HepG2 (cell line): ENCODE data around the gene KISS1R. TPM values are rescaled to one million over a fixed set of nuclear protein-coding genes. Genes with fewer than 3 reads are reported as not detected.
A peak's percentile ranks its signal among the peaks of the same experiment; 100 is the strongest.

Source experiments
- ATAC-seq: fragments of 200-7000 bp; cut with Tn5 transposase; 3 replicates; pipeline ENCODE4 v1.9.1; 2020; ENCODE audit warnings: mild to moderate bottlenecking, moderate library complexity
- BruUV-seq: library from RNA; stranded (reverse); fragments of 400-500 nt; replicated peaks from 2 replicates; lab custom pipeline; 2021; lab: Mats Ljungman, UMichigan
- CTCF ChIA-PET: fragments of 300-600 bp; formaldehyde crosslinking; extraction: SDS; loops from one replicate; lab custom pipeline; 2021; ENCODE audit warnings: low total read pairs, inconsistent platforms, low intra/inter-chr PET ratio; lab: Yijun Ruan, JAX
- POLR2A ChIA-PET: fragments of 350-600 bp; sonication (Branson Sonifier 250); formaldehyde crosslinking; loops from one replicate; lab custom pipeline; 2020; ENCODE audit warnings: antibody characterized with exemption, inconsistent platforms; lab: Yijun Ruan, JAX
- DNase-seq: peaks from one replicate; pipeline ENCODE4 v3.0.0-alpha.2; 2015; ENCODE audit warnings: low spot score
- FAIRE-seq: peaks from 3 replicates; lab custom pipeline; 2011; peaks lifted over from hg19 to GRCh38; lab: Jason Lieb, UNC
- H2AFZ ChIP-seq: one replicate; pipeline ENCODE4 v1.6.1; 2011; ENCODE audit warnings: low read length, inconsistent platforms
- H3K27ac ChIP-seq: fragments of 300-600 bp; 3 replicates; pipeline ENCODE4 v1.8.0; 2011; ENCODE audit warnings: mixed run types, mild to moderate bottlenecking, mixed read lengths, low read length, inconsistent platforms; ENCODE audit not compliant: insufficient read depth; ENCODE audit errors: extremely low read length
- H3K27me3 ChIP-seq, 2 experiments: fragments of 200-600 bp in 1 of 2; 2 replicates in 1 of 2; 3 replicates in 1 of 2; pipeline versions ENCODE4 v1.6.0 to v1.8.0; 2011; ENCODE audit warnings: low read length in 2 of 2, mild to moderate bottlenecking in 2 of 2, moderate library complexity in 2 of 2, inconsistent platforms in 1 of 2; ENCODE audit not compliant: insufficient read depth in 2 of 2, control insufficient read depth in 1 of 2
- H3K36me3 ChIP-seq, 2 experiments: fragments of 200-600 bp in 1 of 2; replicated peaks in 1 of 2; 2 replicates in 1 of 2; 3 replicates in 1 of 2; pipeline versions ENCODE4 v1.5.1 to v1.8.0; 2011; ENCODE audit warnings: low read length in 2 of 2, inconsistent platforms in 1 of 2; ENCODE audit not compliant: insufficient read depth in 2 of 2, control insufficient read depth in 1 of 2
- H3K4me1 ChIP-seq: 2 replicates; pipeline ENCODE4 v1.5.1; 2012; ENCODE audit warnings: low read length, inconsistent platforms; ENCODE audit not compliant: insufficient read depth
- H3K4me2 ChIP-seq: 2 replicates; pipeline ENCODE4 v1.6.0; 2011; ENCODE audit warnings: low read depth, low read length, inconsistent platforms
- H3K4me3 ChIP-seq, 3 experiments: fragments of 200-600 bp in 1 of 3; sonication (generic), shearing (Covaris generic) in 1 of 3; replicated peaks in 1 of 3; 2 replicates each; pipeline ENCODE4 v1.5.1; 2011 to 2016; ENCODE audit warnings: low read length in 3 of 3, inconsistent platforms in 2 of 3, low read depth in 2 of 3, mild to moderate bottlenecking in 2 of 3, control low read depth in 1 of 3, mixed read lengths in 1 of 3; ENCODE audit not compliant: insufficient read depth in 1 of 3
- H3K79me2 ChIP-seq: one replicate; pipeline ENCODE4 v1.6.1; 2011; ENCODE audit warnings: low read length, inconsistent platforms; ENCODE audit not compliant: insufficient read depth
- H3K9ac ChIP-seq: 2 replicates; pipeline ENCODE4 v1.6.0; 2011; ENCODE audit warnings: mild to moderate bottlenecking, low read depth, low read length, inconsistent platforms; ENCODE audit not compliant: insufficient read depth
- H3K9me3 ChIP-seq: 2 replicates; pipeline ENCODE4 v1.5.1; 2012; ENCODE audit warnings: mild to moderate bottlenecking, low read length
- H4K20me1 ChIP-seq: 2 replicates; pipeline ENCODE4 v1.6.0; 2011; ENCODE audit warnings: inconsistent platforms, mild to moderate bottlenecking, low read length, moderate library complexity; ENCODE audit not compliant: insufficient read depth
- ADNP ChIP-seq: sonication (generic); formaldehyde crosslinking; IDR thresholded peaks from 2 replicates; pipeline ENCODE4 v1.4.0; 2020; ENCODE audit warnings: missing genetic modification reagents
- AGO2 ChIP-seq: fragments of 200-400 bp; formaldehyde crosslinking; optimal IDR thresholded peaks from 2 replicates; pipeline ENCODE3; 2017; ENCODE audit warnings: mild to moderate bottlenecking, low read depth, low read length, moderate library complexity
- ATF7-NPFF ChIP-seq: sonication (generic); formaldehyde crosslinking; IDR thresholded peaks from 2 replicates; pipeline ENCODE4 v1.8.1; 2023; ENCODE audit warnings: mild to moderate bottlenecking, low read depth, missing genetic modification reagents, moderate library complexity
- EEA1 ChIP-seq: sonication (generic); formaldehyde crosslinking; IDR thresholded peaks from 2 replicates; pipeline ENCODE4 v1.5.1; 2020; ENCODE audit warnings: mild to moderate bottlenecking, missing genetic modification reagents, borderline replicate concordance
- FOXP1 ChIP-seq, 2 experiments: fragments of 450-650 bp in 1 of 2; IDR thresholded peaks; 2 replicates each; pipeline ENCODE4 v1.6.1; 2017 to 2018; ENCODE audit warnings: antibody characterized with exemption in 1 of 2
- HDAC1 ChIP-seq: sonication (generic); formaldehyde crosslinking; IDR thresholded peaks from 2 replicates; pipeline ENCODE4 v1.5.1; 2020; ENCODE audit warnings: mild to moderate bottlenecking, missing genetic modification reagents
- HNF4G ChIP-seq, 2 experiments: sonication (generic) in 1 of 2; formaldehyde crosslinking in 1 of 2; IDR thresholded peaks; 2 replicates each; pipeline versions ENCODE4 v1.4.0 to v1.6.1; 2011 to 2020; ENCODE audit warnings: borderline replicate concordance in 2 of 2, low read depth in 2 of 2, mild to moderate bottlenecking in 2 of 2, low read length in 1 of 2, missing genetic modification reagents in 1 of 2, moderate library complexity in 1 of 2
- HNRNPL ChIP-seq: fragments of 200-400 bp; formaldehyde crosslinking; IDR thresholded peaks from 2 replicates; pipeline ENCODE4 v1.6.1; 2017; ENCODE audit warnings: mild to moderate bottlenecking, low read depth, low read length
- KLF11 ChIP-seq: IDR thresholded peaks from 2 replicates; pipeline ENCODE4 v1.6.1; 2016; ENCODE audit warnings: missing compliant biosample characterization
- NFE2L2 ChIP-seq: fragments of 150-350 bp; IDR thresholded peaks from 2 replicates; pipeline ENCODE4 v1.6.1; 2014; ENCODE audit warnings: low read length
- PHF20 ChIP-seq: sonication (generic); formaldehyde crosslinking; IDR thresholded peaks from 2 replicates; pipeline ENCODE4 v1.5.0; 2020; ENCODE audit warnings: mild to moderate bottlenecking, missing genetic modification reagents
- POLR2G ChIP-seq: fragments of 200-400 bp; formaldehyde crosslinking; IDR thresholded peaks from 2 replicates; pipeline ENCODE4 v1.6.1; 2018; ENCODE audit warnings: mild to moderate bottlenecking, low read depth, low read length, moderate library complexity
- RBM22 ChIP-seq: fragments of 200-400 bp; formaldehyde crosslinking; optimal IDR thresholded peaks from 2 replicates; pipeline ENCODE3; 2017; ENCODE audit warnings: mild to moderate bottlenecking, low read length, moderate library complexity
- SAP130 ChIP-seq: IDR thresholded peaks from 2 replicates; pipeline ENCODE4 v1.6.1; 2016; ENCODE audit warnings: low read depth
- SOX13 ChIP-seq, 3 experiments: fragments of 450-650 bp in 1 of 3; sonication (generic) in 1 of 3; formaldehyde crosslinking in 1 of 3; IDR thresholded peaks in 2 of 3; conservative IDR thresholded peaks in 1 of 3; 2 replicates each; pipeline versions ENCODE4 v1.5.0 to v1.6.1; 2016 to 2020; ENCODE audit warnings: antibody characterized with exemption in 1 of 3, mild to moderate bottlenecking in 1 of 3, missing compliant biosample characterization in 1 of 3, missing genetic modification reagents in 1 of 3, moderate library complexity in 1 of 3
- WIZ ChIP-seq: sonication (generic); formaldehyde crosslinking; IDR thresholded peaks from 2 replicates; pipeline ENCODE4 v1.5.1; 2020; ENCODE audit warnings: mild to moderate bottlenecking, missing genetic modification reagents
- YEATS4 ChIP-seq: sonication (generic); formaldehyde crosslinking; IDR thresholded peaks from 2 replicates; pipeline ENCODE4 v1.4.0; 2020; ENCODE audit warnings: missing genetic modification reagents, borderline replicate concordance
- ZNF589 ChIP-seq: sonication (generic); formaldehyde crosslinking; conservative IDR thresholded peaks from 2 replicates; pipeline ENCODE4 v1.8.0; 2022; ENCODE audit warnings: mild to moderate bottlenecking, moderate library complexity, missing genetic modification reagents
- ZNF678 ChIP-seq: sonication (generic); formaldehyde crosslinking; IDR thresholded peaks from 2 replicates; pipeline ENCODE4 v1.4.0; 2020; ENCODE audit warnings: mild to moderate bottlenecking, missing genetic modification reagents
- ZNF891 ChIP-seq: sonication (generic); formaldehyde crosslinking; IDR thresholded peaks from 2 replicates; pipeline ENCODE4 v1.5.0; 2020; ENCODE audit warnings: mild to moderate bottlenecking, missing genetic modification reagents
- WGBS: methylation state at CpG from one replicate; pipeline ENCODE4 v1.1.6; 2017; ENCODE audit warnings: low lambda C conversion rate; 5-methylcytosine and 5-hydroxymethylcytosine counted together
- in situ Hi-C: cut with HindIII; loops from 2 replicates; pipeline ENCODE4 v1.10.0; 2017; ENCODE audit warnings: low pct_unique_long_range_greater_than_20kb; ENCODE audit not compliant: extremely low pct_ligation_motif_present
- intact Hi-C: fragments of 100-400 bp; cut with micrococcal nuclease; formaldehyde crosslinking; loops from one replicate; pipeline ENCODE4 v1.10.0; 2022; ENCODE audit not compliant: unreplicated experiment
- polyA plus RNA-seq, 8 experiments: library from polyadenylated mRNA; depleted of rRNA in 3 of 8; stranded (reverse) in 7 of 8; unstranded in 1 of 8; fragments of >200 nt; fragmentation: Illumina TruSeq in 4 of 8; extraction: Trizol in 4 of 8; gene quantifications; 2 replicates each; pipeline versions ENCODE4 v1.2.1 to v1.2.3, GENCODE V29; 2011 to 2016; ENCODE audit warnings: low read depth in 4 of 8, missing spikeins in 1 of 8, mixed read lengths in 1 of 8; ENCODE audit not compliant: insufficient read depth in 1 of 8
- total RNA-seq, 5 experiments: library from RNA; depleted of rRNA; stranded (reverse); fragments of >200 nt; fragmentation: Illumina TruSeq; extraction: Trizol; gene quantifications; 2 replicates each; pipeline ENCODE4 v1.2.3, GENCODE V29; 2016; ENCODE audit warnings: low read depth in 1 of 5
- TF ChIP-seq, protein P1 (sequence below): sonication (generic); formaldehyde crosslinking; IDR thresholded peaks from 2 replicates; pipeline ENCODE4 v1.4.0; 2020; ENCODE audit warnings: missing genetic modification reagents

KISS1R gene
- total and polyA plus RNA-seq, 2 of the 13 experiments (the other 11 are each of a cell fraction or from before 2014, with no cell fraction given) = 1.1 to 10.2 TPM

DNA sequence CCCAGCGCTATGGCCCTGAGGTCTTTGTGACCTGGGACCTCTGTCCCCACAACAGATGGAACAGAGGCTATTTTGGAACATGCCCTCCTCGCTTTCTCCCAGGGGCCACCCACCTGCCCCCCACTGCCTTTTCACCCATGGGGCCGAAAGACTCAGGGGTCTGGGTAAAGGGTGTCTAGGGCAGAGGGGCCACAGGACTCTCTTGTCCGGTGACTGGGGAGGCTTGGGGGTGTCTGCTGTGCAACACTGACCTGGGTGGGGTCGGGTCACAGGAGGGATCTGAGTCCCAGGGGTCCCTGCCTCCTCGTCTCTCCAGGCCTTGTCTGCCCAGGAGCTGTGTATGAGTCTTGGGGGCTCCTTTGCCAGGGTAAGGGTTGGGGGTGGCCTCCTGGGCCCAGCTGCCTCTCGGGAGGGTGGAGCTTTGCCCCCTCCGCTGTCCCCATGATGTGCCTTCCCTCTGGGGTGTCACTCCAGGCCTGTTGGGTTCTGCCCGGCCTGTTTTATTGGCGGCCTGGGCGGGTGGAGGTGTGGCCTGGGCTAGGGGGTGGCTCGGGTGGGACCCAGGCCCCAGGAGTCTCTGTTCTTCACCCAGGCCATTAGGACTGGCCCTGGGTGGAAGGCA lies 10.8 kb downstream of the KISS1R start:
- no peak for DNase-seq
- Histone ChIP-seq H3K36me3 (peaks cover 11 to 30% of the 10 kb centered on the region in 2 experiments; a peak in 4 of 5 replicates), H3K79me2 (peaks cover 66% of the 10 kb centered on the region), H2AFZ (no peak overlapping the region), H4K20me1 (peaks cover 17% of the 10 kb centered on the region; the same call in 1 of the 2 replicates), H3K27me3 (no peaks in the 10 kb centered on the region), H3K9ac (peak overlapping the region; percentile 98), H3K27ac (peak overlapping the region; percentile 92), H3K4me2 (peak overlapping the region; percentile 93), H3K9me3 (no peaks in the 10 kb centered on the region), H3K4me3 (peak overlapping the region; percentile 88 to 98 (median 96)), H3K4me1 (peaks cover 62% of the 10 kb centered on the region)
- in situ Hi-C loops = loop anchor here (5.0 kb wide), 1 partner anchor 34 kb away; no protein-coding TSS in a partner anchor
- BruUV-seq = no TSS peak
- POLR2A ChIA-PET = interaction anchor here (0.7 to 2.2 kb wide), 9 partner anchors 8 to 170 kb away, joined by 3 to 42 read pairs (median 4); partner anchors contain the start of gene WDR18
- 30% methylated on average over 3 of the region's 12 CpGs for WGBS
- FAIRE-seq = no peak
- intact Hi-C loops = loop anchor here (10.0 kb wide), 1 partner anchor 263 kb away; the partner anchor contains the start of gene RNF126
- ATAC-seq = peak; percentile 12
- CTCF ChIA-PET = no interaction called here
- no peak for TF ChIP-seq YEATS4 (CRISPR knock-in tag)
- TF ChIP-seq WIZ (CRISPR knock-in tag) = peak; percentile 6; the same call in 1 of the 2 replicates
- TF ChIP-seq HDAC1 (CRISPR knock-in tag) = peak; percentile 27; the same call in 1 of the 2 replicates
- 0 out of 2 replicates have a peak, but pooled peaks have one; percentile 49 for TF ChIP-seq EEA1 (CRISPR knock-in tag)
- TF ChIP-seq ATF7-NPFF (CRISPR knock-in tag) = 0 out of 2 replicates have a peak, but pooled peaks have one; percentile 39
- 0 out of 2 replicates have a peak, but pooled peaks have one; percentile 59 for TF ChIP-seq ZNF891
- no peak for TF ChIP-seq SOX13 (IDR thresholded peaks at IDR 0.05)
- TF ChIP-seq SOX13 (CRISPR knock-in tag; conservative IDR thresholded peaks at IDR 0.05 in 1 of 2, IDR thresholded peaks at IDR 0.05 in 1 of 2) = no peak
- no peak for TF ChIP-seq ZNF678 (CRISPR knock-in tag)
- no peak for TF ChIP-seq FOXP1 (IDR thresholded peaks at IDR 0.05)
- no peak for TF ChIP-seq FOXP1 (CRISPR knock-in tag; IDR thresholded peaks at IDR 0.05)
- peak; percentile 85 for TF ChIP-seq AGO2
- TF ChIP-seq RBM22 = peak; percentile 32
- TF ChIP-seq HNRNPL = 0 out of 2 replicates have a peak, but pooled peaks have one; percentile 60
- peak; percentile 3 for TF ChIP-seq SAP130 (CRISPR knock-in tag)
- TF ChIP-seq, protein P1, sequence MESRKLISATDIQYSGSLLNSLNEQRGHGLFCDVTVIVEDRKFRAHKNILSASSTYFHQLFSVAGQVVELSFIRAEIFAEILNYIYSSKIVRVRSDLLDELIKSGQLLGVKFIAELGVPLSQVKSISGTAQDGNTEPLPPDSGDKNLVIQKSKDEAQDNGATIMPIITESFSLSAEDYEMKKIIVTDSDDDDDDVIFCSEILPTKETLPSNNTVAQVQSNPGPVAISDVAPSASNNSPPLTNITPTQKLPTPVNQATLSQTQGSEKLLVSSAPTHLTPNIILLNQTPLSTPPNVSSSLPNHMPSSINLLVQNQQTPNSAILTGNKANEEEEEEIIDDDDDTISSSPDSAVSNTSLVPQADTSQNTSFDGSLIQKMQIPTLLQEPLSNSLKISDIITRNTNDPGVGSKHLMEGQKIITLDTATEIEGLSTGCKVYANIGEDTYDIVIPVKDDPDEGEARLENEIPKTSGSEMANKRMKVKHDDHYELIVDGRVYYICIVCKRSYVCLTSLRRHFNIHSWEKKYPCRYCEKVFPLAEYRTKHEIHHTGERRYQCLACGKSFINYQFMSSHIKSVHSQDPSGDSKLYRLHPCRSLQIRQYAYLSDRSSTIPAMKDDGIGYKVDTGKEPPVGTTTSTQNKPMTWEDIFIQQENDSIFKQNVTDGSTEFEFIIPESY = peak; percentile 55; the same call in 1 of the 2 replicates
- no peak for TF ChIP-seq HNF4G (IDR thresholded peaks at IDR 0.05; ENCODE audit: borderline replicate concordance, low read depth, low read length)
- TF ChIP-seq HNF4G (CRISPR knock-in tag; IDR thresholded peaks at IDR 0.05; ENCODE audit: borderline replicate concordance, low read depth) = 0 out of 2 replicates have a peak, but pooled peaks have one; percentile 22
- no peak for TF ChIP-seq KLF11 (CRISPR knock-in tag)
- TF ChIP-seq PHF20 (CRISPR knock-in tag) = no peak
- TF ChIP-seq NFE2L2 = no peak
- TF ChIP-seq ADNP = no peak
- TF ChIP-seq POLR2G = no peak; the same call in 1 of the 2 replicates
- TF ChIP-seq ZNF589 (CRISPR knock-in tag) = no peak
